Measurements from ENCODE around the gene CSTPP1. TPM values are rescaled to one million over a fixed set of nuclear protein-coding genes. Genes with fewer than 3 reads are reported as not detected.

Gene CSTPP1
- total RNA-seq, 4 donors from 2014 or later = 9.8 to 14.3 (median 11.1) TPM

- ATAC-seq (ENCODE audit: low FRiP score) (no peak), DNase-seq (ENCODE audit: low spot score) (no peak)
- TF ChIP-seq CTCF (IDR thresholded peaks at IDR 0.05) = no peak
Observed at GRCh38 chr11:46969379-46969778, 32.8 kb downstream of the CSTPP1 start.

GRCh38 chr11:46970913-46971625 is 34.5 kb downstream of the CSTPP1 start:
- ATAC-seq (ENCODE audit: low FRiP score) (no peak), DNase-seq (ENCODE audit: low spot score) (no peak)
- TF ChIP-seq CTCF (IDR thresholded peaks at IDR 0.05) = no peak

GRCh38 chr11:46972343-46972742 is 35.8 kb downstream of the CSTPP1 start:
- ATAC-seq (ENCODE audit: low FRiP score) = no peak
- DNase-seq (ENCODE audit: low spot score) = no peak
- TF ChIP-seq CTCF (IDR thresholded peaks at IDR 0.05) = no peak

GRCh38 chr11:46972821-46973220 is 36.3 kb downstream of the CSTPP1 start:
- TF ChIP-seq CTCF (IDR thresholded peaks at IDR 0.05) = no peak
- DNase-seq (ENCODE audit: low spot score) (no peak), ATAC-seq (ENCODE audit: low FRiP score) (no peak)

GRCh38 chr11:46976182-46976854 is 39.8 kb downstream of the CSTPP1 start:
- ATAC-seq (ENCODE audit: low FRiP score) (no peak), DNase-seq (ENCODE audit: low spot score) (no peak)
- TF ChIP-seq CTCF (IDR thresholded peaks at IDR 0.05) = no peak

GRCh38 chr11:46977038-46977813 is 40.7 kb downstream of the CSTPP1 start:
- no peak for TF ChIP-seq CTCF (IDR thresholded peaks at IDR 0.05)
- ATAC-seq (ENCODE audit: low FRiP score) (no peak), DNase-seq (ENCODE audit: low spot score) (no peak)
